GM12878 (cell line): ENCODE data around the gene TTLL11. TPM values are rescaled to one million over a fixed set of nuclear protein-coding genes. Genes with fewer than 3 reads are reported as not detected.
A peak's percentile ranks its signal among the peaks of the same experiment; 100 is the strongest.

ENCODE experiments used
- BHLHE40 ChIP-seq, 2 experiments: fragments of 450-650 bp in 1 of 2; IDR thresholded peaks; 2 replicates each; pipeline ENCODE4 v1.6.1; 2011 to 2017; ENCODE audit warnings: low read depth in 2 of 2, borderline replicate concordance in 1 of 2, improper control_type of control experiment in 1 of 2, low read length in 1 of 2, mild to moderate bottlenecking in 1 of 2
- DPF2 ChIP-seq: fragments of 450-650 bp; IDR thresholded peaks from 2 replicates; pipeline ENCODE4 v1.6.1; 2017; ENCODE audit warnings: mild to moderate bottlenecking
- FOXK2 ChIP-seq: fragments of 450-650 bp; IDR thresholded peaks from 2 replicates; pipeline ENCODE4 v1.6.1; 2017; ENCODE audit warnings: mild to moderate bottlenecking, moderate library complexity
- IKZF1 ChIP-seq: fragments of 450-650 bp; conservative IDR thresholded peaks from 2 replicates; pipeline ENCODE4 v1.6.1; 2017; ENCODE audit warnings: antibody characterized with exemption, mild to moderate bottlenecking
- IKZF2 ChIP-seq, 2 experiments: fragments of 450-650 bp; IDR thresholded peaks; 2 replicates each; pipeline ENCODE4 v1.6.1; 2017; ENCODE audit warnings: mild to moderate bottlenecking in 2 of 2, moderate library complexity in 2 of 2
- KDM1A ChIP-seq: fragments of 200-600 bp; sonication (generic); IDR thresholded peaks from 2 replicates; pipeline ENCODE4 v1.6.1; 2016; ENCODE audit warnings: borderline replicate concordance
- MTA2 ChIP-seq: fragments of 450-650 bp; IDR thresholded peaks from 2 replicates; pipeline ENCODE4 v1.6.1; 2016; ENCODE audit warnings: low read depth, mild to moderate bottlenecking, moderate library complexity
- MTA3 ChIP-seq: IDR thresholded peaks from 2 replicates; pipeline ENCODE4 v1.6.1; 2012; ENCODE audit warnings: low read length, inconsistent platforms, borderline replicate concordance
- MXI1 ChIP-seq: fragments of 150-350 bp; IDR thresholded peaks from 2 replicates; pipeline ENCODE4 v1.6.1; 2011; ENCODE audit warnings: low read depth, mild to moderate bottlenecking, inconsistent platforms, low read length, improper control_type of control experiment
- MYC ChIP-seq: IDR thresholded peaks from 2 replicates; pipeline ENCODE4 v1.6.1; 2011; ENCODE audit warnings: mild to moderate bottlenecking, low read length, moderate library complexity, inconsistent platforms; ENCODE audit not compliant: insufficient read depth, insufficient replicate concordance, insufficient read length, severe bottlenecking
- NBN ChIP-seq: fragments of 450-650 bp; IDR thresholded peaks from 2 replicates; pipeline ENCODE4 v1.6.1; 2016
- NFIC ChIP-seq: IDR thresholded peaks from 2 replicates; pipeline ENCODE4 v1.6.1; 2012; ENCODE audit warnings: low read depth, mild to moderate bottlenecking, inconsistent platforms, low read length, moderate library complexity
- NFXL1 ChIP-seq: fragments of 450-650 bp; IDR thresholded peaks from 2 replicates; pipeline ENCODE4 v1.6.1; 2017; ENCODE audit warnings: antibody characterized with exemption, mild to moderate bottlenecking, borderline replicate concordance
- NFYB ChIP-seq: IDR thresholded peaks from 2 replicates; pipeline ENCODE4 v1.6.1; 2011; ENCODE audit warnings: low read depth, mild to moderate bottlenecking, low read length, improper control_type of control experiment, moderate library complexity; ENCODE audit not compliant: insufficient read depth
- RAD51 ChIP-seq: fragments of 450-650 bp; IDR thresholded peaks from 2 replicates; pipeline ENCODE4 v1.6.1; 2016; ENCODE audit warnings: moderate library complexity, mild to moderate bottlenecking, inconsistent platforms
- RB1 ChIP-seq: fragments of 450-650 bp; formaldehyde crosslinking; IDR thresholded peaks from 2 replicates; pipeline ENCODE4 v1.6.1; 2017; ENCODE audit warnings: mild to moderate bottlenecking, borderline replicate concordance
- SIX5 ChIP-seq: IDR thresholded peaks from 2 replicates; pipeline ENCODE4 v1.6.1; 2011; ENCODE audit warnings: mild to moderate bottlenecking, low read depth, low read length, moderate library complexity; ENCODE audit not compliant: severe bottlenecking
- SMARCA5 ChIP-seq: fragments of 450-650 bp; IDR thresholded peaks from 2 replicates; pipeline ENCODE4 v1.6.1; 2017; ENCODE audit warnings: mild to moderate bottlenecking
- ZBED1 ChIP-seq: IDR thresholded peaks from 2 replicates; pipeline ENCODE4 v1.6.1; 2016; ENCODE audit warnings: borderline replicate concordance
- polyA plus RNA-seq, 11 experiments: library from polyadenylated mRNA; depleted of rRNA in 4 of 11; unstranded in 6 of 11; stranded (reverse) in 5 of 11; fragments of >200 nt; fragmentation: Nextera tagmentation in 4 of 11; fragmentation: Illumina TruSeq in 1 of 11; extraction: Ambion mirVana in 4 of 11; extraction: Trizol in 1 of 11; gene quantifications; 1 replicate in 1 of 11; 2 replicates in 10 of 11; pipeline versions ENCODE4 v1.2.1 to v1.2.3, GENCODE V29; 2011 to 2016; ENCODE audit warnings: inconsistent platforms in 2 of 11, missing spikeins in 2 of 11, low read depth in 1 of 11
- total RNA-seq, 4 experiments: library from RNA; depleted of rRNA in 3 of 4; stranded (reverse); fragments of >200 nt in 3 of 4; fragmentation: Illumina TruSeq in 1 of 4; extraction: Trizol in 1 of 4; gene quantifications; 2 replicates each; pipeline versions ENCODE4 v1.2.1 to v1.2.3, GENCODE V29; 2013 to 2021
- TF ChIP-seq, protein P1 (sequence below): fragments of 150-350 bp; IDR thresholded peaks from 2 replicates; pipeline ENCODE4 v1.6.1; 2014; ENCODE audit warnings: mild to moderate bottlenecking, low read depth, low read length
- TF ChIP-seq, protein P2 (sequence below): fragments of 450-650 bp; IDR thresholded peaks from 2 replicates; pipeline ENCODE4 v1.6.1; 2017; ENCODE audit warnings: mild to moderate bottlenecking
- TF ChIP-seq, protein P3 (sequence below): IDR thresholded peaks from 2 replicates; pipeline ENCODE4 v1.6.1; 2011; ENCODE audit warnings: borderline replicate concordance, low read depth, mild to moderate bottlenecking, moderate library complexity, low read length; ENCODE audit not compliant: insufficient read depth, poor library complexity, severe bottlenecking
- TF ChIP-seq, protein P4 (sequence below): fragments of 450-650 bp; conservative IDR thresholded peaks from 2 replicates; pipeline ENCODE4 v1.6.1; 2017; ENCODE audit warnings: mild to moderate bottlenecking, moderate library complexity

The TTLL11 gene
- total and polyA plus RNA-seq, 10 of the 15 experiments (the other 5 are each of a cell fraction or from before 2014, with no cell fraction given), result 1.2 to 3.7 (median 2.9) TPM

DNA sequence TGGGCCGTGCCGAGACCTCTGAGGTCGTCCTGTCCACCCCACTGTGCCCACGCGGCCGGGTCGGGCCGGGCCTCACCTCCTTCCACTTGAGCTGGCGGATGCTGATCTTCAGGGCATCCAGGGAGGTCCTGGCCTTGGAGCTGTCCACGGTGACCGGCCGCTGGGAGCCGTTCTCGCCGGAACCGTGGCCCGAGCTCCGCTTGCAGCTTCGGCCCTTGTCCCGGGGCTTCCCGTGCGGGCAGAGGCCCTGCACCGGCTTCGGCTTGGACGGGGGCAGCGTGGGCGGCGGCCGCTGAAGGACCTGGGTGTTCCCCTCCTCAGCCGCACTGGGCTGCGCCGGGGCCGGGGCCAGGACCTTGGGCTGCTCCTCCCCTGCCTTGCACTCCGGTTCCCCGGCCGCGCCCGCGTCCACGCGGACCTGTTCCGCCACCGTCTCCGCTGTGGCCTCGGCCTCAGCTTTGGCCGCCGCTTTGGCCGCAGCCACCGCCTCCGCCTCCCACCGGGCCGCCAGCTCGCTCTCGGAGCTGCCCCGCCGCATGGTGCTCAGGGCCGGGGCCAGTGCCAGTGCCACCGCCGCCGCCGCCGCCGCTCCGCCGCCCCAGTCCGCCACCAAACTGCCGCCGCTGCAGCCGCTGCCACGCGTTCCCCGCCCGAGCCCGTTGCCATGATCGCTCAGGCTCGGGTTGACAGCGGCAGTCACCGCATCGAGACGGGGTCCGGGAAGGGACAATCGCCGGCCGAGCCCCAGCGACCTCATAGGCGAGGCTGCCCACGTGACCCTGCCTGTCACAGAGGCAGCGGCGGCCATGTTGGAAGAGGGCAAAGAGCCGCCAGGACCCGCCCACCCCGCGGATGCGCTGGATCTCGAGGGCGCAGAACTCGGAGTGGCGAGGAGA is at the start of gene TTLL11 (continued):
- TF ChIP-seq, protein P1, sequence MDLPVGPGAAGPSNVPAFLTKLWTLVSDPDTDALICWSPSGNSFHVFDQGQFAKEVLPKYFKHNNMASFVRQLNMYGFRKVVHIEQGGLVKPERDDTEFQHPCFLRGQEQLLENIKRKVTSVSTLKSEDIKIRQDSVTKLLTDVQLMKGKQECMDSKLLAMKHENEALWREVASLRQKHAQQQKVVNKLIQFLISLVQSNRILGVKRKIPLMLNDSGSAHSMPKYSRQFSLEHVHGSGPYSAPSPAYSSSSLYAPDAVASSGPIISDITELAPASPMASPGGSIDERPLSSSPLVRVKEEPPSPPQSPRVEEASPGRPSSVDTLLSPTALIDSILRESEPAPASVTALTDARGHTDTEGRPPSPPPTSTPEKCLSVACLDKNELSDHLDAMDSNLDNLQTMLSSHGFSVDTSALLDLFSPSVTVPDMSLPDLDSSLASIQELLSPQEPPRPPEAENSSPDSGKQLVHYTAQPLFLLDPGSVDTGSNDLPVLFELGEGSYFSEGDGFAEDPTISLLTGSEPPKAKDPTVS, result peak; percentile 17; the same call in 1 of the 2 replicates
- TF ChIP-seq MYC, result no peak
- peak; percentile 89 for TF ChIP-seq DPF2
- peak; percentile 92 for TF ChIP-seq IKZF1
- TF ChIP-seq FOXK2, result no peak
- TF ChIP-seq NFXL1, result no peak
- peak; percentile 54; the same call in 1 of the 2 replicates for TF ChIP-seq NBN
- TF ChIP-seq, protein P2, sequence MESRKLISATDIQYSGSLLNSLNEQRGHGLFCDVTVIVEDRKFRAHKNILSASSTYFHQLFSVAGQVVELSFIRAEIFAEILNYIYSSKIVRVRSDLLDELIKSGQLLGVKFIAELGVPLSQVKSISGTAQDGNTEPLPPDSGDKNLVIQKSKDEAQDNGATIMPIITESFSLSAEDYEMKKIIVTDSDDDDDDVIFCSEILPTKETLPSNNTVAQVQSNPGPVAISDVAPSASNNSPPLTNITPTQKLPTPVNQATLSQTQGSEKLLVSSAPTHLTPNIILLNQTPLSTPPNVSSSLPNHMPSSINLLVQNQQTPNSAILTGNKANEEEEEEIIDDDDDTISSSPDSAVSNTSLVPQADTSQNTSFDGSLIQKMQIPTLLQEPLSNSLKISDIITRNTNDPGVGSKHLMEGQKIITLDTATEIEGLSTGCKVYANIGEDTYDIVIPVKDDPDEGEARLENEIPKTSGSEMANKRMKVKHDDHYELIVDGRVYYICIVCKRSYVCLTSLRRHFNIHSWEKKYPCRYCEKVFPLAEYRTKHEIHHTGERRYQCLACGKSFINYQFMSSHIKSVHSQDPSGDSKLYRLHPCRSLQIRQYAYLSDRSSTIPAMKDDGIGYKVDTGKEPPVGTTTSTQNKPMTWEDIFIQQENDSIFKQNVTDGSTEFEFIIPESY, result no peak
- TF ChIP-seq, protein P3, sequence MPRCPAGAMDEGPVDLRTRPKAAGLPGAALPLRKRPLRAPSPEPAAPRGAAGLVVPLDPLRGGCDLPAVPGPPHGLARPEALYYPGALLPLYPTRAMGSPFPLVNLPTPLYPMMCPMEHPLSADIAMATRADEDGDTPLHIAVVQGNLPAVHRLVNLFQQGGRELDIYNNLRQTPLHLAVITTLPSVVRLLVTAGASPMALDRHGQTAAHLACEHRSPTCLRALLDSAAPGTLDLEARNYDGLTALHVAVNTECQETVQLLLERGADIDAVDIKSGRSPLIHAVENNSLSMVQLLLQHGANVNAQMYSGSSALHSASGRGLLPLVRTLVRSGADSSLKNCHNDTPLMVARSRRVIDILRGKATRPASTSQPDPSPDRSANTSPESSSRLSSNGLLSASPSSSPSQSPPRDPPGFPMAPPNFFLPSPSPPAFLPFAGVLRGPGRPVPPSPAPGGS, result no peak
- TF ChIP-seq MXI1, result peak; percentile 95
- no peak for TF ChIP-seq KDM1A
- no peak for TF ChIP-seq NFIC
- TF ChIP-seq MTA3, result no peak
- peak; percentile 96 for TF ChIP-seq RAD51
- TF ChIP-seq SIX5, result peak; percentile 83
- no peak for TF ChIP-seq IKZF2 (IDR thresholded peaks at IDR 0.05)
- peak; percentile 94 for TF ChIP-seq NFYB
- TF ChIP-seq RB1, result peak; percentile 83; the same call in 1 of the 2 replicates
- no peak for TF ChIP-seq MTA2
- TF ChIP-seq SMARCA5, result peak; percentile 76; the same call in 1 of the 2 replicates
- TF ChIP-seq ZBED1, result no peak
- TF ChIP-seq, protein P4, sequence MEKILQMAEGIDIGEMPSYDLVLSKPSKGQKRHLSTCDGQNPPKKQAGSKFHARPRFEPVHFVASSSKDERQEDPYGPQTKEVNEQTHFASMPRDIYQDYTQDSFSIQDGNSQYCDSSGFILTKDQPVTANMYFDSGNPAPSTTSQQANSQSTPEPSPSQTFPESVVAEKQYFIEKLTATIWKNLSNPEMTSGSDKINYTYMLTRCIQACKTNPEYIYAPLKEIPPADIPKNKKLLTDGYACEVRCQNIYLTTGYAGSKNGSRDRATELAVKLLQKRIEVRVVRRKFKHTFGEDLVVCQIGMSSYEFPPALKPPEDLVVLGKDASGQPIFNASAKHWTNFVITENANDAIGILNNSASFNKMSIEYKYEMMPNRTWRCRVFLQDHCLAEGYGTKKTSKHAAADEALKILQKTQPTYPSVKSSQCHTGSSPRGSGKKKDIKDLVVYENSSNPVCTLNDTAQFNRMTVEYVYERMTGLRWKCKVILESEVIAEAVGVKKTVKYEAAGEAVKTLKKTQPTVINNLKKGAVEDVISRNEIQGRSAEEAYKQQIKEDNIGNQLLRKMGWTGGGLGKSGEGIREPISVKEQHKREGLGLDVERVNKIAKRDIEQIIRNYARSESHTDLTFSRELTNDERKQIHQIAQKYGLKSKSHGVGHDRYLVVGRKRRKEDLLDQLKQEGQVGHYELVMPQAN, result peak; percentile 98
- peak; percentile 39 to 71; a peak in 3 of 4 replicates for TF ChIP-seq BHLHE40 (IDR thresholded peaks at IDR 0.05; ENCODE audit: borderline replicate concordance in 1 of 2, low read depth in 2 of 2, low read length in 1 of 2)
